Right lobe of liver (tissue), 6 donors: ENCODE results near the gene RANBP3L. TPM values are rescaled to one million over a fixed set of nuclear protein-coding genes. Genes with fewer than 3 reads are reported as not detected.
A peak's percentile ranks its signal among the peaks of the same experiment; 100 is the strongest.

Experiments used
- ATAC-seq, 4 donors: fragments of 200-7000 bp; cut with Tn5 transposase; one replicate each; pipeline ENCODE4 v1.9.1; 2020; ENCODE audit warnings: mild to moderate bottlenecking in 4 of 4, moderate library complexity in 4 of 4
- DNase-seq, 3 donors: peaks; one replicate each; pipeline ENCODE4 v3.0.0-alpha.2; 2020
- H3K27ac ChIP-seq, 3 donors: fragments of 200-600 bp; one replicate each; pipeline ENCODE4 v1.8.0; 2022
- H3K27me3 ChIP-seq, 2 donors: fragments of 200-600 bp; one replicate each; pipeline ENCODE4 v1.8.0; 2022
- H3K36me3 ChIP-seq, 4 donors: fragments of 200-600 bp; sonication (generic) in 1 of 4; one replicate each; pipeline versions ENCODE4 v1.5.1 to v1.8.0; 2017 to 2022; ENCODE audit warnings: control low read depth in 1 of 4
- H3K4me1 ChIP-seq, 4 donors: fragments of 200-600 bp; sonication (generic) in 1 of 4; one replicate each; pipeline versions ENCODE4 v1.5.1 to v1.8.0; 2017 to 2022; ENCODE audit warnings: control low read depth in 1 of 4
- H3K4me3 ChIP-seq, 3 donors: fragments of 200-600 bp; one replicate each; pipeline ENCODE4 v1.8.0; 2022
- H3K9me3 ChIP-seq, 4 donors: fragments of 200-600 bp; sonication (generic) in 1 of 4; one replicate each; pipeline versions ENCODE4 v1.5.1 to v1.8.0; 2017 to 2022; ENCODE audit warnings: control low read depth in 1 of 4
- CTCF ChIP-seq, 4 donors: fragments of 200-600 bp in 3 of 4; fragments of 450-650 bp in 1 of 4; IDR thresholded peaks; one replicate each; pipeline versions ENCODE4 v1.5.1 to v1.8.0; 2016 to 2022; ENCODE audit warnings: antibody characterized with exemption in 4 of 4, mild to moderate bottlenecking in 2 of 4
- POLR2A ChIP-seq: fragments of 450-650 bp; IDR thresholded peaks from one replicate; pipeline ENCODE4 v1.6.1; 2017; ENCODE audit warnings: antibody characterized with exemption, mild to moderate bottlenecking
- WGBS: methylation state at CpG from one replicate; pipeline ENCODE4 v1.1.6; 2018; ENCODE audit warnings: low coverage, low lambda C conversion rate; ENCODE audit not compliant: insufficient coverage; ENCODE audit errors: missing lambda C conversion rate; 5-methylcytosine and 5-hydroxymethylcytosine counted together
- intact Hi-C, 2 donors: fragments of 100-400 bp; cut with DNase I; formaldehyde crosslinking; loops; one replicate each; pipeline versions ENCODE4 v1.11.2 to v1.14.1; 2022
- total RNA-seq, 6 experiments: library from RNA; depleted of rRNA in 2 of 6; stranded (reverse); fragments of >200 nt in 2 of 6; fragmentation: NEBNext Ultra II Directional in 3 of 6; extraction: Animal tissue kit (Norgen Biotek cat#: 25700) in 3 of 6; gene quantifications; one replicate each; pipeline versions ENCODE4 v1.1.0 to v1.2.4, GENCODE V29; 2016 to 2023
- donor health status: DM: no; HTN: yes; CAD: no.
- donor health status: DM: no; HTN: no; CAD: no.
- donor health status: DM: no; HTN: no; CAD: no.
- donor health status: DM: no; HTN: yes; CAD: no.
- donor health status: DM: no; HTN: yes; CAD: no.

The RANBP3L gene
- total RNA-seq, 6 experiments from 2014 or later = 0.22 to 5.0 (median 1.3) TPM

DNA sequence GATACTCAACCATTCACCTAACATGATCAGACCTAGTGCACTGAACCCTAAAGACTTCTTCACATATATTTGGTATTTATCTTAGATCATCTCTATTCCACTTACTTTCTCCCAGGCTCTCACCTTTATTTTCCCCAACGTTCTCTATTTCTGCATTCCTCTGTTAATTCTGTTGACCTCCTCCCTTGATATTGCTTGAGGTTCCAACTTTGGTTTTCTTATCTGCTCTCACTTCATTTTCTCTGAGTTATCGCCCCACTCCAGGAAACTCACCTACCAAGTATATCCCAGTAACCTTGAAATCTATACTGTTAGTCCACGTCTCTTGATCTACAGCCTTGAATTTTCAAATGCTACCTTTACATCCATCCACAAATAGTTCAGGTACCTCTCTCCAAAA lies 69.2 kb downstream of the RANBP3L start:
- TF ChIP-seq CTCF (IDR thresholded peaks at IDR 0.05) (no peak), POLR2A (no peak)
- intact Hi-C loops = no loop called here
- H3K9me3 ChIP-seq = no peaks in the 10 kb centered on the region
- DNase-seq (no peak), ATAC-seq (no peak)
- H3K4me1 ChIP-seq = peaks cover 0 to 49% (median 18%) of the 10 kb centered on the region in 4 donors
- WGBS = 90% methylated on average over 2 of the region's 3 CpGs
- H3K36me3 ChIP-seq = no peaks in the 10 kb centered on the region
- H3K27me3 ChIP-seq = no peaks in the 10 kb centered on the region
- H3K27ac ChIP-seq = no peak overlapping the region
- H3K4me3 ChIP-seq = no peak overlapping the region

DNA sequence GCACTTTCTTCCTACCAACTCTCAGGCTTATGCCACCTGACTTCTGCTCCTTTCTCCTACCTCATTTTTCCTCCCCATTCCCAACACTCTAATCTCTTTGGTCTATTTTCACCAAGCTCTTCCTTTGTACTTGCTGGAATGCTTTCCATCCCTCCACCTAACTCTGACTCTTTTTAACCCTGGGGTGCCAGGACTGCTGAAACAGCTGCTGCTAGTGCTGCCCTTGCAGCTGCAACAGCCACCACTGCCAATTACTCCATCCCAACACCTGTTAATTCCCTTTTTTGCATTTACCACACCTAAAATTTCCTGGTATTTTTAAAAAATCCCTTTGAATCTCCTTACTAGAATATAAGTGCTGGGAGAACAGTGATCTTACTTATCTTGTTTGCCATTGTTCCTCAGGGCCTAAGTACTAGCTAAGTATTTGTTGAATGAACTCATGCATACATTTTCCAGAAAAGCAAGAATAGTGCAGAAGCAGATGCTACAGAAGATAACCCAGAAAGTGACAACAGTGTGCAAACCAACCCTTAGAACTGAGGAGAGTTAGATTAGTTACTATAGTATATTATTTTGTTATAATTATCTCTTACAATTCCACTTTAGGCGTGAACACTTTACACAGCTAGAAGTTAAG lies 71.4 kb downstream of the RANBP3L start:
- no peaks in the 10 kb centered on the region for H3K9me3 ChIP-seq
- DNase-seq (no peak), ATAC-seq (no peak)
- no peak overlapping the region for H3K27ac ChIP-seq
- no peaks in the 10 kb centered on the region for H3K27me3 ChIP-seq
- 100% methylated on average over 1 of the region's 1 CpG for WGBS
- peaks cover 0 to 13% (median 6%) of the 10 kb centered on the region in 4 donors for H3K36me3 ChIP-seq
- H3K4me1 ChIP-seq = peaks cover 0 to 29% (median 7%) of the 10 kb centered on the region in 4 donors
- intact Hi-C loops = no loop called here
- no peak overlapping the region for H3K4me3 ChIP-seq
- TF ChIP-seq POLR2A = no peak
- no peak for TF ChIP-seq CTCF (IDR thresholded peaks at IDR 0.05)

GRCh38 chr5:36228505-36228904 lies 73.2 kb downstream of the RANBP3L start:
- TF ChIP-seq CTCF (IDR thresholded peaks at IDR 0.05) (no peak), POLR2A (no peak)
- WGBS = 86% methylated on average over 5 of the region's 7 CpGs

GRCh38 chr5:36227046-36227445 lies 74.7 kb downstream of the RANBP3L start:
- DNase-seq = no peak
- no peak for TF ChIP-seq CTCF (IDR thresholded peaks at IDR 0.05)
- TF ChIP-seq POLR2A = no peak
- no peak overlapping the region for H3K27ac ChIP-seq
- no peaks in the 10 kb centered on the region for H3K9me3 ChIP-seq
- H3K36me3 ChIP-seq = peaks cover 0 to 38% (median 13%) of the 10 kb centered on the region in 4 donors
- peaks cover 0 to 13% (median 3%) of the 10 kb centered on the region in 4 donors for H3K4me1 ChIP-seq
- no peak for ATAC-seq
- intact Hi-C loops = no loop called here
- H3K27me3 ChIP-seq = no peaks in the 10 kb centered on the region
- no peak overlapping the region for H3K4me3 ChIP-seq

More at GRCh38 chr5:36228505-36228904, 73.2 kb downstream of the RANBP3L start:
- DNase-seq (no peak), ATAC-seq (peak in 1 of 4 donors; percentile 37)
- intact Hi-C loops = no loop called here
- no peak overlapping the region for H3K27ac ChIP-seq
- H3K9me3 ChIP-seq = no peaks in the 10 kb centered on the region
- H3K4me3 ChIP-seq = no peak overlapping the region
- peaks cover 0 to 21% (median 3%) of the 10 kb centered on the region in 4 donors for H3K4me1 ChIP-seq
- no peaks in the 10 kb centered on the region for H3K27me3 ChIP-seq
- peaks cover 0 to 26% (median 10%) of the 10 kb centered on the region in 4 donors for H3K36me3 ChIP-seq
